OCI-LY3 (cell line): ENCODE measurements around the gene ST7.

Experiments used
- H2AFZ ChIP-seq: fragments of 200-600, 300-600 bp; shearing (Covaris generic); 2 replicates; pipeline ENCODE4 v1.6.0; 2014; ENCODE audit warnings: antibody characterized with exemption, low read depth, low read length
- H3K27ac ChIP-seq: fragments of 200-600, 300-600 bp; sonication (generic); 2 replicates; pipeline ENCODE4 v1.5.1; 2014; ENCODE audit warnings: mild to moderate bottlenecking, low read length, moderate library complexity, mixed read lengths
- H3K27me3 ChIP-seq: fragments of 200-600, 300-600 bp; sonication (generic); 2 replicates; pipeline ENCODE4 v1.6.1; 2014; ENCODE audit warnings: low read depth, low read length, mixed read lengths
- H3K36me3 ChIP-seq: fragments of 200-600, 300-600 bp; sonication (generic); replicated peaks from 2 replicates; pipeline ENCODE3; 2014; ENCODE audit warnings: low read depth, low read length, mixed read lengths
- H3K4me1 ChIP-seq: fragments of 300-600, 200-600 bp; sonication (generic); 2 replicates; pipeline ENCODE4 v1.6.1; 2014; ENCODE audit warnings: low read length, mixed read lengths
- H3K4me2 ChIP-seq: fragments of 200-600, 300-600 bp; sonication (generic); 2 replicates; pipeline ENCODE4 v1.6.1; 2014; ENCODE audit warnings: low read length, mixed read lengths
- H3K4me3 ChIP-seq: fragments of 300-600, 200-600 bp; sonication (generic); 2 replicates; pipeline ENCODE4 v1.5.1; 2014; ENCODE audit warnings: antibody characterized with exemption, mild to moderate bottlenecking, low read length, moderate library complexity
- H3K79me2 ChIP-seq: fragments of 300-600, 200-600 bp; shearing (Covaris generic); 2 replicates; pipeline ENCODE4 v1.6.1; 2014; ENCODE audit warnings: mild to moderate bottlenecking, low read length, mixed read lengths
- H3K9ac ChIP-seq: fragments of 300-600, 200-600 bp; shearing (Covaris generic); 2 replicates; pipeline ENCODE4 v1.6.0; 2014; ENCODE audit warnings: mild to moderate bottlenecking, low read length, moderate library complexity
- H3K9me3 ChIP-seq: fragments of 200-600, 300-600 bp; shearing (Covaris generic); 2 replicates; pipeline ENCODE4 v1.6.1; 2014; ENCODE audit warnings: low read length, mixed read lengths; ENCODE audit not compliant: insufficient read depth
- H4K20me1 ChIP-seq: fragments of 200-600, 300-600 bp; sonication (generic); 2 replicates; pipeline ENCODE4 v1.6.1; 2016; ENCODE audit warnings: low read length, mixed read lengths; ENCODE audit not compliant: insufficient read depth
- EZH2phosphoT487 ChIP-seq: fragments of 200-600 bp; shearing (Covaris generic); IDR thresholded peaks from 2 replicates; pipeline ENCODE4 v1.6.1; 2018; ENCODE audit warnings: antibody characterized with exemption, mixed run types, low read depth
- TF ChIP-seq, protein P1 (sequence below): fragments of 200-600, 300-600 bp; sonication (generic); IDR thresholded peaks from 2 replicates; pipeline ENCODE4 v1.5.1; 2014; ENCODE audit warnings: antibody characterized with exemption, low read length, low read depth

The ST7 gene

DNA sequence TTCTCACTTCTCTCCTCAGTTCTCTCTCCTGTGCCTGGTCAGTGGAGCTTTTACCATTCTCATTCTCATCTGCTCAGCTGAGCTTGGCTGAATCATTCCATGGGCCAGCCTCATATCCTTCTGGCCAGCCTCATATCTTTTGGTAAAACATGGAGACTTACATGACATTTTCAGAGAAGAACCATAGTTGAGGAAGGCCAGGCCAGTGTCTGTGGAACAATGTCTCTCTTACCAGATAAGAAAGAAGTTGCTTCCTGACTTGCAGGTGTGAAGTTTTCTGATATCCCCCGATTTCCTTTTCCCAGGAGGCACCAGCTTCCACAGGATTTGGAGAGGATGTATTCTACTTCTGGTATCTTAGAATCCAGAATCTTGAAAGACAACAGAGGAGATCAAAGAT, 24.7 kb downstream of the ST7 start:
- H3K27ac ChIP-seq, result no peak overlapping the region
- H4K20me1 ChIP-seq, result peaks cover 25% of the 10 kb centered on the region; the same call in 1 of the 2 replicates
- H3K9me3 ChIP-seq, result no peaks in the 10 kb centered on the region
- H3K79me2 ChIP-seq, result peaks cover 63% of the 10 kb centered on the region
- H3K4me3 ChIP-seq, result no peak overlapping the region
- H3K36me3 ChIP-seq, result peaks cover 4% of the 10 kb centered on the region
- peaks cover 16% of the 10 kb centered on the region for H3K4me1 ChIP-seq
- no peak overlapping the region for H2AFZ ChIP-seq
- H3K9ac ChIP-seq, result no peak overlapping the region
- no peaks in the 10 kb centered on the region for H3K27me3 ChIP-seq
- no peak for TF ChIP-seq EZH2phosphoT487
- TF ChIP-seq, protein P1, sequence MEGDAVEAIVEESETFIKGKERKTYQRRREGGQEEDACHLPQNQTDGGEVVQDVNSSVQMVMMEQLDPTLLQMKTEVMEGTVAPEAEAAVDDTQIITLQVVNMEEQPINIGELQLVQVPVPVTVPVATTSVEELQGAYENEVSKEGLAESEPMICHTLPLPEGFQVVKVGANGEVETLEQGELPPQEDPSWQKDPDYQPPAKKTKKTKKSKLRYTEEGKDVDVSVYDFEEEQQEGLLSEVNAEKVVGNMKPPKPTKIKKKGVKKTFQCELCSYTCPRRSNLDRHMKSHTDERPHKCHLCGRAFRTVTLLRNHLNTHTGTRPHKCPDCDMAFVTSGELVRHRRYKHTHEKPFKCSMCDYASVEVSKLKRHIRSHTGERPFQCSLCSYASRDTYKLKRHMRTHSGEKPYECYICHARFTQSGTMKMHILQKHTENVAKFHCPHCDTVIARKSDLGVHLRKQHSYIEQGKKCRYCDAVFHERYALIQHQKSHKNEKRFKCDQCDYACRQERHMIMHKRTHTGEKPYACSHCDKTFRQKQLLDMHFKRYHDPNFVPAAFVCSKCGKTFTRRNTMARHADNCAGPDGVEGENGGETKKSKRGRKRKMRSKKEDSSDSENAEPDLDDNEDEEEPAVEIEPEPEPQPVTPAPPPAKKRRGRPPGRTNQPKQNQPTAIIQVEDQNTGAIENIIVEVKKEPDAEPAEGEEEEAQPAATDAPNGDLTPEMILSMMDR, result no peak
- H3K4me2 ChIP-seq, result no peak overlapping the region

DNA sequence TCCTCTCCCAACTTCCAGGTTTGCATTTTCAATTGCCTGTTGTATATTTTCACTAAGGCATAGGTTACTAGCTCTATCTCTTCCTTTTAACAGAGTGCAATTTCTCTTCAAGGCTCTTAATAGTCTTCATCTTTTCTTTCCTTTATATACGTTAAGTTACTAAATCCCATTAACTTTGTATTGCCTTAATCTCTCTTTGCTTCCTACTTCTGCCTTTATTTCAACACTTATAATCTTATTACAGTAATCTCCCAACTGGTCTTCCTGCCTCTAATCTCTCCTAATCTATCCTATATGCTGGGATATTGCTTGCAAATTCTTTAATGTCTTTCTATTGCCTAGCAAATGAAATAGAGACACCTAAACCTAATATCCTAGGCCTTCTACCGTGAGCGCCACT, 26.1 kb downstream of the ST7 start:
- no peak for TF ChIP-seq EZH2phosphoT487
- TF ChIP-seq, protein P1, result no peak
- H3K9me3 ChIP-seq, result no peaks in the 10 kb centered on the region
- H4K20me1 ChIP-seq, result peaks cover 26% of the 10 kb centered on the region; the same call in 1 of the 2 replicates
- peaks cover 65% of the 10 kb centered on the region for H3K79me2 ChIP-seq
- no peak overlapping the region for H2AFZ ChIP-seq
- H3K27ac ChIP-seq, result no peak overlapping the region
- H3K9ac ChIP-seq, result no peak overlapping the region
- H3K27me3 ChIP-seq, result no peaks in the 10 kb centered on the region
- no peak overlapping the region for H3K4me2 ChIP-seq
- peaks cover 16% of the 10 kb centered on the region for H3K4me1 ChIP-seq
- no peak overlapping the region for H3K4me3 ChIP-seq
- H3K36me3 ChIP-seq, result peaks cover 4% of the 10 kb centered on the region

DNA sequence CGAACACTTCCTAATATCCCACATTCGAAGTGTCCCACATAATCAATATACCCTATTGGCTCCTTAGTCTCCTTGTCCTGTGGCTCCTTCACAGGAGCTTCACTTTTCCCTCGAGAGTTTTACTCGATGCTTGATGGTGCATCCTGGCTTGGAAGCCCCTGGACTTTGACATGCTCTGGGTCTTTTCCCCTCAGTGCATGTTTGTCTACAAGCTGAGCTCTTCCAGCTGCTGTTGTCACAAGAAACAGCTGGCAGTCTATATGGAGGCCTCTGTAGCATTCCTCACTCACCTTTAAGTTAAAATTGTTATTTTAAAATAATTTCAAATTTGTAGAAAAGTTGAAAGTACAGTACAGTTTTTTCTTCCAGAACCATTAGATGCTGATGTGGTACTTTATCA, 27.1 kb downstream of the ST7 start:
- H3K4me3 ChIP-seq, result no peak overlapping the region
- TF ChIP-seq, protein P1, result no peak
- TF ChIP-seq EZH2phosphoT487, result no peak
- no peaks in the 10 kb centered on the region for H3K9me3 ChIP-seq
- H3K36me3 ChIP-seq, result peaks cover 4% of the 10 kb centered on the region
- H3K4me2 ChIP-seq, result no peak overlapping the region
- H2AFZ ChIP-seq, result no peak overlapping the region
- no peak overlapping the region for H3K27ac ChIP-seq
- H3K4me1 ChIP-seq, result peaks cover 25% of the 10 kb centered on the region
- H3K27me3 ChIP-seq, result no peaks in the 10 kb centered on the region
- peaks cover 26% of the 10 kb centered on the region; the same call in 1 of the 2 replicates for H4K20me1 ChIP-seq
- H3K79me2 ChIP-seq, result peaks cover 68% of the 10 kb centered on the region
- H3K9ac ChIP-seq, result no peak overlapping the region

DNA sequence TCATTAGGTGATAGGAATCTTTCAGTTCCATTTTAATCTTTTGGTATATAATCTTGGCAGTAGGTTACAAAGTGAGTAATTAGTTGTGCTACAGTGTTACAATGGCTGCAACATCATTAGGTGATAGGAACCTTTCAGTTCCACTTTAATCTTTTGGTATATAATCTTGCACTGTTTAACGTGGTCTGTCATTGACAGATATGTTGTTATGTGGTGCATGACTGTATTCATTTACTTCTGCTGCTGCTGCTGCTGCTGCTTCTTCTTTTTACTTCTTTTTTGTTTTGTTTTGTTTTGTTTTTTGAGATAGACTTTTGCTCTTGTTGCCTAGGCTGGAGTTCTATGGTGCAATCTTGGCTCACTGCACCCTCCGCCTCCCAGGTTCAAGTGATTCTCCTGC, 28.6 kb downstream of the ST7 start:
- Histone ChIP-seq H3K4me1 (peaks cover 41% of the 10 kb centered on the region), H4K20me1 (peaks cover 22% of the 10 kb centered on the region; the same call in 1 of the 2 replicates), H3K27ac (no peak overlapping the region), H3K4me3 (no peak overlapping the region), H3K36me3 (no peaks in the 10 kb centered on the region), H3K27me3 (no peaks in the 10 kb centered on the region), H3K9me3 (no peaks in the 10 kb centered on the region), H3K9ac (no peak overlapping the region), H3K79me2 (peaks cover 69% of the 10 kb centered on the region), H3K4me2 (0 out of 2 replicates have a peak overlapping the region, but pooled peaks have one; percentile 6), H2AFZ (no peak overlapping the region)
- no peak for TF ChIP-seq EZH2phosphoT487
- TF ChIP-seq, protein P1, result no peak
